GM12878 (cell line): ENCODE data around the gene COG7. TPM values are rescaled to one million over a fixed set of nuclear protein-coding genes. Genes with fewer than 3 reads are reported as not detected.

Experiments used
- ATAC-seq: fragments of 200-7000 bp; cut with Tn5 transposase; 3 replicates; pipeline ENCODE4 v1.9.1; 2020; ENCODE audit warnings: mild to moderate bottlenecking, moderate library complexity
- BruUV-seq: library from RNA; stranded (reverse); fragments of 400-500 nt; replicated peaks from 2 replicates; lab custom pipeline; 2021; lab: Mats Ljungman, UMichigan
- CTCF ChIA-PET: fragments of 300-600 bp; sonication (Branson Sonifier 250); formaldehyde crosslinking; extraction: SDS; loops from one replicate; lab custom pipeline; 2021; ENCODE audit warnings: inconsistent platforms; lab: Yijun Ruan, JAX
- POLR2A ChIA-PET: fragments of 350-600 bp; formaldehyde crosslinking; extraction: SDS; loops from one replicate; lab custom pipeline; 2021; ENCODE audit warnings: inconsistent platforms; lab: Charles Lee
- RAD21 ChIA-PET: fragments of 300-600 bp; sonication (Branson Sonifier 250); formaldehyde crosslinking; loops from one replicate; lab custom pipeline; 2023; ENCODE audit warnings: antibody characterized with exemption; ENCODE audit not compliant: unreplicated experiment; lab: Charles Lee
- SMC1A ChIA-PET: fragments of 300-600 bp; sonication (Branson Sonifier 250); formaldehyde crosslinking; loops from one replicate; lab custom pipeline; 2023; ENCODE audit not compliant: unreplicated experiment, uncharacterized antibody; lab: Charles Lee
- DNase-seq: peaks from one replicate; pipeline ENCODE4 v3.0.0-alpha.2; 2011; ENCODE audit warnings: low read depth, low spot score
- FAIRE-seq: peaks from 3 replicates; lab custom pipeline; 2011; peaks lifted over from hg19 to GRCh38; lab: Jason Lieb, UNC
- H2AFZ ChIP-seq: 2 replicates; pipeline ENCODE4 v1.6.0; 2011; ENCODE audit warnings: low read depth, low read length, control low read depth; ENCODE audit not compliant: control insufficient read depth
- H3K27ac ChIP-seq: 2 replicates; pipeline ENCODE4 v1.5.1; 2011; ENCODE audit warnings: control low read depth; ENCODE audit not compliant: control insufficient read depth, insufficient read depth
- H3K27me3 ChIP-seq, 2 experiments: replicated peaks in 1 of 2; 2 replicates each; pipeline versions ENCODE4 v1.6.0 to v1.6.1; 2011; ENCODE audit warnings: low read length in 1 of 2; ENCODE audit not compliant: control insufficient read depth in 2 of 2, insufficient read depth in 2 of 2
- H3K36me3 ChIP-seq, 2 experiments: 2 replicates each; pipeline ENCODE4 v1.5.1; 2011; ENCODE audit warnings: low read length in 1 of 2; ENCODE audit not compliant: control insufficient read depth in 2 of 2, insufficient read depth in 2 of 2
- H3K4me1 ChIP-seq: 2 replicates; pipeline ENCODE4 v1.6.1; 2011; ENCODE audit warnings: mild to moderate bottlenecking, low read length, moderate library complexity, mixed read lengths; ENCODE audit not compliant: control insufficient read depth, insufficient read depth
- H3K4me2 ChIP-seq: 2 replicates; pipeline ENCODE4 v1.6.0; 2011; ENCODE audit warnings: control low read depth; ENCODE audit not compliant: control insufficient read depth, insufficient read depth
- H3K4me3 ChIP-seq: fragments of 200-600 bp; sonication (generic); 2 replicates; pipeline ENCODE4 v1.5.1; 2016
- H3K79me2 ChIP-seq: 2 replicates; pipeline ENCODE4 v1.6.0; 2011; ENCODE audit warnings: low read length; ENCODE audit not compliant: control insufficient read depth, insufficient read depth
- H3K9ac ChIP-seq: 2 replicates; pipeline ENCODE4 v1.8.0; 2011; ENCODE audit warnings: low read length, control low read depth, mixed read lengths; ENCODE audit not compliant: control insufficient read depth, insufficient read depth
- H3K9me3 ChIP-seq: replicated peaks from 3 replicates; pipeline ENCODE4 v1.5.1; 2011; ENCODE audit warnings: mild to moderate bottlenecking, low read length; ENCODE audit not compliant: control insufficient read depth, insufficient read depth
- H4K20me1 ChIP-seq: 2 replicates; pipeline ENCODE4 v1.6.0; 2011; ENCODE audit not compliant: control insufficient read depth, insufficient read depth
- ATF7 ChIP-seq: fragments of 450-650 bp; IDR thresholded peaks from 2 replicates; pipeline ENCODE4 v1.6.1; 2016; ENCODE audit warnings: low read depth, mild to moderate bottlenecking
- BRCA1 ChIP-seq: IDR thresholded peaks from 2 replicates; pipeline ENCODE4 v1.6.1; 2011; ENCODE audit warnings: low read depth, low read length, improper control_type of control experiment
- CREB1 ChIP-seq: IDR thresholded peaks from 2 replicates; pipeline ENCODE4 v1.6.1; 2012; ENCODE audit warnings: low read depth, mild to moderate bottlenecking, inconsistent platforms
- GATAD2B ChIP-seq: fragments of 450-650 bp; conservative IDR thresholded peaks from 2 replicates; pipeline ENCODE4 v1.6.1; 2017; ENCODE audit warnings: low read depth, mild to moderate bottlenecking, moderate library complexity
- IKZF1 ChIP-seq: fragments of 450-650 bp; conservative IDR thresholded peaks from 2 replicates; pipeline ENCODE4 v1.6.1; 2017; ENCODE audit warnings: antibody characterized with exemption, mild to moderate bottlenecking
- JUNB ChIP-seq: IDR thresholded peaks from 2 replicates; pipeline ENCODE4 v1.6.1; 2016; ENCODE audit warnings: antibody characterized with exemption, mild to moderate bottlenecking
- MEF2B ChIP-seq: fragments of 450-650 bp; IDR thresholded peaks from 2 replicates; pipeline ENCODE4 v1.6.1; 2018; ENCODE audit warnings: mild to moderate bottlenecking, moderate library complexity; ENCODE audit not compliant: partially characterized antibody, poor library complexity, severe bottlenecking
- NFIC ChIP-seq: IDR thresholded peaks from 2 replicates; pipeline ENCODE4 v1.6.1; 2012; ENCODE audit warnings: low read depth, mild to moderate bottlenecking, inconsistent platforms, low read length, moderate library complexity
- NR2C1 ChIP-seq: fragments of 450-650 bp; IDR thresholded peaks from 2 replicates; pipeline ENCODE4 v1.6.1; 2017; ENCODE audit warnings: antibody characterized with exemption, mild to moderate bottlenecking, moderate library complexity
- RB1 ChIP-seq: fragments of 450-650 bp; formaldehyde crosslinking; IDR thresholded peaks from 2 replicates; pipeline ENCODE4 v1.6.1; 2017; ENCODE audit warnings: mild to moderate bottlenecking, borderline replicate concordance
- SMAD5 ChIP-seq: IDR thresholded peaks from 2 replicates; pipeline ENCODE4 v1.6.1; 2016; ENCODE audit warnings: antibody characterized with exemption, low read depth
- TARDBP ChIP-seq: IDR thresholded peaks from 2 replicates; pipeline ENCODE4 v1.6.1; 2016; ENCODE audit warnings: borderline replicate concordance
- ZZZ3 ChIP-seq: IDR thresholded peaks from 2 replicates; pipeline ENCODE4 v1.6.1; 2011; ENCODE audit warnings: low read depth; ENCODE audit not compliant: control insufficient read depth, insufficient read length
- WGBS: methylation state at CpG from one replicate; pipeline ENCODE4 v1.1.6; 2016; ENCODE audit warnings: low lambda C conversion rate; ENCODE audit not compliant: insufficient replicate concordance, insufficient coverage; ENCODE audit errors: missing lambda C conversion rate; 5-methylcytosine and 5-hydroxymethylcytosine counted together
- in situ Hi-C: fragments of 300-500 bp; cut with MboI; formaldehyde crosslinking; loops from 9 replicates; pipeline ENCODE4 v1.14.3; 2018; ENCODE audit warnings: mixed read lengths
- intact Hi-C: fragments of 100-400 bp; cut with micrococcal nuclease; formaldehyde crosslinking; loops from one replicate; pipeline ENCODE4 v1.14.2; 2022; ENCODE audit not compliant: unreplicated experiment
- polyA plus RNA-seq, 11 experiments: library from polyadenylated mRNA; depleted of rRNA in 4 of 11; unstranded in 6 of 11; stranded (reverse) in 5 of 11; fragments of >200 nt; fragmentation: Nextera tagmentation in 4 of 11; fragmentation: Illumina TruSeq in 1 of 11; extraction: Ambion mirVana in 4 of 11; extraction: Trizol in 1 of 11; gene quantifications; 1 replicate in 1 of 11; 2 replicates in 10 of 11; pipeline versions ENCODE4 v1.2.1 to v1.2.3, GENCODE V29; 2011 to 2016; ENCODE audit warnings: inconsistent platforms in 2 of 11, missing spikeins in 2 of 11, low read depth in 1 of 11
- total RNA-seq, 4 experiments: library from RNA; depleted of rRNA in 3 of 4; stranded (reverse); fragments of >200 nt in 3 of 4; fragmentation: Illumina TruSeq in 1 of 4; extraction: Trizol in 1 of 4; gene quantifications; 2 replicates each; pipeline versions ENCODE4 v1.2.1 to v1.2.3, GENCODE V29; 2013 to 2021
- TF ChIP-seq, protein P1 (sequence below): IDR thresholded peaks from 2 replicates; pipeline ENCODE4 v1.6.1; 2011; ENCODE audit warnings: mild to moderate bottlenecking, low read depth, low read length, moderate library complexity; ENCODE audit not compliant: insufficient replicate concordance
- TF ChIP-seq, protein P2 (sequence below): IDR thresholded peaks from 2 replicates; pipeline ENCODE4 v1.6.1; 2012; ENCODE audit warnings: mild to moderate bottlenecking, low read depth, low read length
- TF ChIP-seq, protein P3 (sequence below): fragments of 450-650 bp; formaldehyde crosslinking; IDR thresholded peaks from 2 replicates; pipeline ENCODE4 v1.5.0; 2022; ENCODE audit warnings: mild to moderate bottlenecking, missing genetic modification characterization

COG7 gene
- total and polyA plus RNA-seq, 10 of the 15 experiments (the other 5 are each of a cell fraction or from before 2014, with no cell fraction given) = 2.9 to 24.0 (median 10.0) TPM

DNA sequence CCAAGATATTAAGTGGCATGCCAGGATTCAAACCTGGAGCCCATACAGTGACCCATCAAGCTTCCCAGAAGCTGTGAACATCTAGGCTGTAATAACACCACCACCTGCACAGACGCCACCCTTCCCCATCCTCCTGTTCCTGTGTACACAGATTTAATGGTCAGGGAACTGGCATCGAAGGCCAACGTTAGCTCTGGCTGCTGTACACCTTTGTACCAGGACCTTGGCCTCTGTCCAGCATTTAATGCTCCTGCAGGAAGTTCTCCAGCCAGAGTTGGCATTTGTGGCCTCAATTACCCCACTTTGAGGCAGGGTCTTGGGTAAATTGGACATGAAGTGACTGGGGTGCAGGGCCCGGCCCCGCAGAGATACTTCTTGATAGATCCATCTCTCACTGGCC, 101.6 kb downstream of the COG7 start:
- H3K9me3 ChIP-seq = no peaks in the 10 kb centered on the region; the same call in 2 of the 3 replicates
- no TSS peak for BruUV-seq
- RAD21 ChIA-PET = interaction anchor here (0.8 kb wide), 1 partner anchor 27 kb away, joined by 4 read pairs; no protein-coding TSS in a partner anchor
- no peaks in the 10 kb centered on the region for H3K79me2 ChIP-seq
- no peak for ATAC-seq
- H3K27ac ChIP-seq = no peak overlapping the region
- no peak overlapping the region for H2AFZ ChIP-seq
- no peak for DNase-seq
- FAIRE-seq = no peak
- no peak overlapping the region for H3K4me2 ChIP-seq
- H3K4me1 ChIP-seq = no peaks in the 10 kb centered on the region; the same call in 1 of the 2 replicates
- no peaks in the 10 kb centered on the region for H3K36me3 ChIP-seq
- WGBS = 96% methylated on average over 5 of the region's 5 CpGs
- POLR2A ChIA-PET = no interaction called here
- H4K20me1 ChIP-seq = no peaks in the 10 kb centered on the region
- CTCF ChIA-PET = interaction anchor here (1.0 to 1.8 kb wide), 2 partner anchors 12 to 83 kb away, joined by 3 to 6 read pairs; no protein-coding TSS in a partner anchor
- intact Hi-C loops (no loop called here), in situ Hi-C loops (no loop called here)
- no peak overlapping the region for H3K9ac ChIP-seq
- H3K4me3 ChIP-seq = no peak overlapping the region
- H3K27me3 ChIP-seq = no peaks in the 10 kb centered on the region
- SMC1A ChIA-PET = interaction anchor here (1.0 to 2.0 kb wide), 3 partner anchors 11 to 35 kb away, joined by 3 to 6 read pairs (median 3); no protein-coding TSS in a partner anchor
- TF ChIP-seq NR2C1 (no peak), IKZF1 (no peak), ATF7 (no peak), BRCA1 (no peak), GATAD2B (no peak), CREB1 (no peak), JUNB (no peak), SMAD5 (no peak), TARDBP (no peak), NFIC (no peak), ZZZ3 (no peak), MEF2B (no peak), RB1 (no peak)
- TF ChIP-seq, protein P1, sequence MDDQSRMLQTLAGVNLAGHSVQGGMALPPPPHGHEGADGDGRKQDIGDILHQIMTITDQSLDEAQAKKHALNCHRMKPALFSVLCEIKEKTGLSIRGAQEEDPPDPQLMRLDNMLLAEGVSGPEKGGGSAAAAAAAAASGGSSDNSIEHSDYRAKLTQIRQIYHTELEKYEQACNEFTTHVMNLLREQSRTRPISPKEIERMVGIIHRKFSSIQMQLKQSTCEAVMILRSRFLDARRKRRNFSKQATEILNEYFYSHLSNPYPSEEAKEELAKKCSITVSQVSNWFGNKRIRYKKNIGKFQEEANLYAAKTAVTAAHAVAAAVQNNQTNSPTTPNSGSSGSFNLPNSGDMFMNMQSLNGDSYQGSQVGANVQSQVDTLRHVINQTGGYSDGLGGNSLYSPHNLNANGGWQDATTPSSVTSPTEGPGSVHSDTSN = no peak
- TF ChIP-seq, protein P2, sequence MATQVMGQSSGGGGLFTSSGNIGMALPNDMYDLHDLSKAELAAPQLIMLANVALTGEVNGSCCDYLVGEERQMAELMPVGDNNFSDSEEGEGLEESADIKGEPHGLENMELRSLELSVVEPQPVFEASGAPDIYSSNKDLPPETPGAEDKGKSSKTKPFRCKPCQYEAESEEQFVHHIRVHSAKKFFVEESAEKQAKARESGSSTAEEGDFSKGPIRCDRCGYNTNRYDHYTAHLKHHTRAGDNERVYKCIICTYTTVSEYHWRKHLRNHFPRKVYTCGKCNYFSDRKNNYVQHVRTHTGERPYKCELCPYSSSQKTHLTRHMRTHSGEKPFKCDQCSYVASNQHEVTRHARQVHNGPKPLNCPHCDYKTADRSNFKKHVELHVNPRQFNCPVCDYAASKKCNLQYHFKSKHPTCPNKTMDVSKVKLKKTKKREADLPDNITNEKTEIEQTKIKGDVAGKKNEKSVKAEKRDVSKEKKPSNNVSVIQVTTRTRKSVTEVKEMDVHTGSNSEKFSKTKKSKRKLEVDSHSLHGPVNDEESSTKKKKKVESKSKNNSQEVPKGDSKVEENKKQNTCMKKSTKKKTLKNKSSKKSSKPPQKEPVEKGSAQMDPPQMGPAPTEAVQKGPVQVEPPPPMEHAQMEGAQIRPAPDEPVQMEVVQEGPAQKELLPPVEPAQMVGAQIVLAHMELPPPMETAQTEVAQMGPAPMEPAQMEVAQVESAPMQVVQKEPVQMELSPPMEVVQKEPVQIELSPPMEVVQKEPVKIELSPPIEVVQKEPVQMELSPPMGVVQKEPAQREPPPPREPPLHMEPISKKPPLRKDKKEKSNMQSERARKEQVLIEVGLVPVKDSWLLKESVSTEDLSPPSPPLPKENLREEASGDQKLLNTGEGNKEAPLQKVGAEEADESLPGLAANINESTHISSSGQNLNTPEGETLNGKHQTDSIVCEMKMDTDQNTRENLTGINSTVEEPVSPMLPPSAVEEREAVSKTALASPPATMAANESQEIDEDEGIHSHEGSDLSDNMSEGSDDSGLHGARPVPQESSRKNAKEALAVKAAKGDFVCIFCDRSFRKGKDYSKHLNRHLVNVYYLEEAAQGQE = no peak
- TF ChIP-seq, protein P3, sequence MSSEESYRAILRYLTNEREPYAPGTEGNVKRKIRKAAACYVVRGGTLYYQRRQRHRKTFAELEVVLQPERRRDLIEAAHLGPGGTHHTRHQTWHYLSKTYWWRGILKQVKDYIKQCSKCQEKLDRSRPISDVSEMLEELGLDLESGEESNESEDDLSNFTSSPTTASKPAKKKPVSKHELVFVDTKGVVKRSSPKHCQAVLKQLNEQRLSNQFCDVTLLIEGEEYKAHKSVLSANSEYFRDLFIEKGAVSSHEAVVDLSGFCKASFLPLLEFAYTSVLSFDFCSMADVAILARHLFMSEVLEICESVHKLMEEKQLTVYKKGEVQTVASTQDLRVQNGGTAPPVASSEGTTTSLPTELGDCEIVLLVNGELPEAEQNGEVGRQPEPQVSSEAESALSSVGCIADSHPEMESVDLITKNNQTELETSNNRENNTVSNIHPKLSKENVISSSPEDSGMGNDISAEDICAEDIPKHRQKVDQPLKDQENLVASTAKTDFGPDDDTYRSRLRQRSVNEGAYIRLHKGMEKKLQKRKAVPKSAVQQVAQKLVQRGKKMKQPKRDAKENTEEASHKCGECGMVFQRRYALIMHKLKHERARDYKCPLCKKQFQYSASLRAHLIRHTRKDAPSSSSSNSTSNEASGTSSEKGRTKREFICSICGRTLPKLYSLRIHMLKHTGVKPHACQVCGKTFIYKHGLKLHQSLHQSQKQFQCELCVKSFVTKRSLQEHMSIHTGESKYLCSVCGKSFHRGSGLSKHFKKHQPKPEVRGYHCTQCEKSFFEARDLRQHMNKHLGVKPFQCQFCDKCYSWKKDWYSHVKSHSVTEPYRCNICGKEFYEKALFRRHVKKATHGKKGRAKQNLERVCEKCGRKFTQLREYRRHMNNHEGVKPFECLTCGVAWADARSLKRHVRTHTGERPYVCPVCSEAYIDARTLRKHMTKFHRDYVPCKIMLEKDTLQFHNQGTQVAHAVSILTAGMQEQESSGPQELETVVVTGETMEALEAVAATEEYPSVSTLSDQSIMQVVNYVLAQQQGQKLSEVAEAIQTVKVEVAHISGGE (CRISPR knock-in tag) = no peak
